ENCODE measurements around the gene SLC4A7. TPM values are rescaled to one million over a fixed set of nuclear protein-coding genes. Genes with fewer than 3 reads are reported as not detected.
"Not testable (repeated sequence)": the region's sequence is repeated elsewhere in the genome, so short reads cannot be mapped to it uniquely, and the experiment has no call there.

The SLC4A7 gene
- total RNA-seq, 2 donors from 2014 or later, result 23.5 to 31.1 TPM

DNA sequence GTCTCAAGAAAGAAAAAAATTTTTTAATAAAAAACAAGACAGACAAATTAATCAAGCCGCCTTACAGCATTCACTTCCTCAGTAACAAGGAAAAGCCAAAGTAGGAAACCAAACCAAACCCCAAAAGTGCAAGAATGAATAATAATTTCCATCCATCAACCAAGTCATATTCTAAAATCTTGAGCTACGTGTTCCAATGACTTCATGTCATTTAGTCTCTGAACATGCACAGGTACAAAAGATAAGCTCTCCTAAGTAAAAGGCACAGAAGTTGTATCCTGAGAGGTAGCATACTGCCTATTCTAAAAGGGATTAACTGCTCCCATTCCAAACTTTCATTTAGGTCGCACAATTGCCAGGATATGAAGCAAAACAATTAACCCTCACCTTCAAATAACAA, 29.7 kb downstream of the SLC4A7 start:
- no peak for DNase-seq (ENCODE audit: low spot score)
- TF ChIP-seq, protein P1, sequence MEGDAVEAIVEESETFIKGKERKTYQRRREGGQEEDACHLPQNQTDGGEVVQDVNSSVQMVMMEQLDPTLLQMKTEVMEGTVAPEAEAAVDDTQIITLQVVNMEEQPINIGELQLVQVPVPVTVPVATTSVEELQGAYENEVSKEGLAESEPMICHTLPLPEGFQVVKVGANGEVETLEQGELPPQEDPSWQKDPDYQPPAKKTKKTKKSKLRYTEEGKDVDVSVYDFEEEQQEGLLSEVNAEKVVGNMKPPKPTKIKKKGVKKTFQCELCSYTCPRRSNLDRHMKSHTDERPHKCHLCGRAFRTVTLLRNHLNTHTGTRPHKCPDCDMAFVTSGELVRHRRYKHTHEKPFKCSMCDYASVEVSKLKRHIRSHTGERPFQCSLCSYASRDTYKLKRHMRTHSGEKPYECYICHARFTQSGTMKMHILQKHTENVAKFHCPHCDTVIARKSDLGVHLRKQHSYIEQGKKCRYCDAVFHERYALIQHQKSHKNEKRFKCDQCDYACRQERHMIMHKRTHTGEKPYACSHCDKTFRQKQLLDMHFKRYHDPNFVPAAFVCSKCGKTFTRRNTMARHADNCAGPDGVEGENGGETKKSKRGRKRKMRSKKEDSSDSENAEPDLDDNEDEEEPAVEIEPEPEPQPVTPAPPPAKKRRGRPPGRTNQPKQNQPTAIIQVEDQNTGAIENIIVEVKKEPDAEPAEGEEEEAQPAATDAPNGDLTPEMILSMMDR (IDR thresholded peaks at IDR 0.05), result no peak
- TF ChIP-seq POLR2A (IDR thresholded peaks at IDR 0.05), result no peak
- TF ChIP-seq POLR2AphosphoS5 (IDR thresholded peaks at IDR 0.05), result no peak
- Histone ChIP-seq H3K27me3 (replicated peaks; ENCODE audit: insufficient read depth) (no peaks in the 10 kb centered on the region), H3K9me3 (no peaks in the 10 kb centered on the region), H3K36me3 (no peaks in the 10 kb centered on the region), H3K27ac (no peak overlapping the region), H3K4me3 (no peak overlapping the region), H3K4me1 (replicated peaks) (no peaks in the 10 kb centered on the region)
- intact Hi-C loops (cut with DNase I), result no loop called here
- 94% methylated on average over 3 of the region's 3 CpGs for WGBS

DNA sequence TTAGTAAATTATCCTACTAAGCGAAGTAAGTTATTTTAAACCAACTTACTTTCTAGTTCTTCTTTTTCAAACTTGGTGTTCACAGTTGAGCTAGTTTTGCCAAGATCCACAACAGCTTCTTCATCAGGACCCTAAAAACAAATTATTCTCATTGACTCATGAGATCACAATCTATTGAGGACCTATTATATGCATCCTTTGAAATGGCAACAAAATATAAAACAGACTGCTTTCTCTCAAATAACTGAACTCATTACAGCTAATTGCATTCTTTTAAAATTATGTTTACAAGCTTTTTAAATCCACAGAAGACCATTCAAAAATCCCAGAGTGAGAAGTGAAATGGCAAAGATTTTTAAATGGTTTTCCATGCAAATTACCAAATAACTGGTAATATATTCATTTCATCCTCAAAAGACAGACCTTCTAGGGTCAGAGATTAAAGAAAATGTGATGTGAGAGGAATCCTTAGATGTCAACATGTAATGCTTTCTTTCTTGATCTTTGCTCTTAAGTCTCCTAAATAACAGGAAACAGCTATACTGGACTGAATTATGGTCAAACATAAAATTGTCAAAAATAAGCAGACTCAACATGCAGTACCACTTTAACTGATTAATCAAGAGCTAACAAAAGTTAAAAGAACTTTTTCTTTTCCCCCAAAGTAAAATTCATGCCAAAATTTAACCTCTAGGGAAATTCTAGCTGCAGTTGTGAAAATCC, 31.7 kb downstream of the SLC4A7 start:
- Histone ChIP-seq H3K9me3 (no peaks in the 10 kb centered on the region), H3K36me3 (no peaks in the 10 kb centered on the region), H3K27me3 (replicated peaks; ENCODE audit: insufficient read depth) (no peaks in the 10 kb centered on the region), H3K4me1 (replicated peaks) (no peaks in the 10 kb centered on the region), H3K4me3 (no peak overlapping the region), H3K27ac (no peak overlapping the region)
- 84% methylated on average over 1 of the region's 1 CpG for WGBS
- intact Hi-C loops (cut with DNase I), result no loop called here
- no peak for DNase-seq (ENCODE audit: low spot score)
- TF ChIP-seq POLR2AphosphoS5 (IDR thresholded peaks at IDR 0.05) (no peak), POLR2A (IDR thresholded peaks at IDR 0.05) (no peak)
- TF ChIP-seq, protein P1 (IDR thresholded peaks at IDR 0.05), result no peak

DNA sequence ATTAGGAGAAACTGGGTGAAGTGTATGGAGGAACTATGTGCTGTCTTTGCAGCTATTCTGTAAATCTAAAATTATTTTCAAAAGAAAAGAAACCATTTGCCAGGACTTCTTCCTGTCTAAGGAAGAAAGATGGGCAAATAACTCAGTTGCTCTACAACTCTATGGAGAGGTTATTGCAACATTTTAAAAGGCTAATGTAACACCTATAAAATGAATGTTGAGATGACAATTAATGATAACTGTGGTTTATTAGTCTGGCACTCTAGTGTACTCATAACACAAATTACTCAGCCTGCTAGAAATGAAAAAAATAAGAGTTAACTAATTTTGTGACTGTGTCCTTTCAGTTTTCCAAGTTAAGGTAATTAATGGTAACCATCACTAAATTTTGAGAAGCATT, 32.3 kb downstream of the SLC4A7 start:
- Histone ChIP-seq H3K27me3 (replicated peaks; ENCODE audit: insufficient read depth) (no peaks in the 10 kb centered on the region), H3K27ac (no peak overlapping the region), H3K4me1 (replicated peaks) (no peaks in the 10 kb centered on the region), H3K4me3 (no peak overlapping the region), H3K9me3 (no peaks in the 10 kb centered on the region), H3K36me3 (no peaks in the 10 kb centered on the region)
- TF ChIP-seq, protein P1 (IDR thresholded peaks at IDR 0.05), result no peak
- TF ChIP-seq POLR2AphosphoS5 (IDR thresholded peaks at IDR 0.05) (no peak), POLR2A (IDR thresholded peaks at IDR 0.05) (no peak)
- no peak for DNase-seq (ENCODE audit: low spot score)
- intact Hi-C loops (cut with DNase I), result no loop called here

DNA sequence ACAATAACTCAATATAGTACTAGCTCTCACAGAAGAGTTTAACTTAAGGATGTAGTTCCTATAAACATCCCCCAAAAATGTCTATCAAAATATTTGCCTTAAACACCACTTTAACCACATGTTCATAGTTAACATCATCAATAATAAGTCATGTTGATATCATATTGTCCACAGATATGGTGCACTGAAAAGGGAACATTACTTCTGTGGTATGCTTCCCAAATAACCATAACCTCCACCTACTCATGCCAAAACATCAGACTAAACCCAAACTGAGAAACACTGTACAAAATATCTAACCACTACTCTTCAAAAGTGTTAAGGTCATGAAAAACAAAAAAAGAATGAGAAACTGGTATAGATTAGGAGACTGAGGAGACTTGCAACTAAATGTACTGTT, 32.9 kb downstream of the SLC4A7 start:
- Histone ChIP-seq H3K4me1 (replicated peaks) (no peaks in the 10 kb centered on the region), H3K4me3 (no peak overlapping the region), H3K9me3 (no peaks in the 10 kb centered on the region), H3K27me3 (replicated peaks; ENCODE audit: insufficient read depth) (no peaks in the 10 kb centered on the region), H3K27ac (no peak overlapping the region), H3K36me3 (no peaks in the 10 kb centered on the region)
- intact Hi-C loops (cut with DNase I), result no loop called here
- no peak for DNase-seq (ENCODE audit: low spot score)
- TF ChIP-seq, protein P1 (IDR thresholded peaks at IDR 0.05), result no peak
- no peak for TF ChIP-seq POLR2AphosphoS5 (IDR thresholded peaks at IDR 0.05)
- no peak for TF ChIP-seq POLR2A (IDR thresholded peaks at IDR 0.05)

DNA sequence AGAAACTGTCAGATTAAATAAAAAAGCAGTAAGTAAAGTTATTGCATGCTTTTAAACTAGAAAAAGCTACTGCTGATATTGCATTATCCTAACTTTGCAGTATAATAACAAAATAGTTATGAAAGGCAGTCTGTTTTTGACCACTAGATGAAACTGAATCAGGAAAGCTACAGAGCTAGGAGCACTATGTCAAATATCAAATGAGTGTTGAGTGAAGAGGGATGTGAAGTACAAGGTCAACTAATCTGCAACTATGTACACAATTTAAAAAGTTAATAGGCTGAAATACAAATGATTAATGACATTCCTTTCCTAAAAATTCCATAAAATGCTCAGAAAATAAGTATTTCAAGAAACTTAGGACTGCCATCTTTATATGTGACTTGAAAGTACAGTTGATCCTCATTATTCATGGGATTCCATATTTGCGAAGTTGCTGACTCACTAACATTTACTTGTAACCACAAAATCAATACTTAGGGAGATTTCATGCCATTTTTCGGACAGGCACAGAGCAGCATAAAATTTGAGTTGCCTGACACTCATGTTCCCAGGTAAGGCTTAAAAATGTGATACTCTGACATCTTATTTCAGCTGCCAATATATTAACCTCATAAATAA, 34.5 kb downstream of the SLC4A7 start:
- H3K4me3 ChIP-seq, result no peak overlapping the region
- H3K9me3 ChIP-seq, result no peaks in the 10 kb centered on the region
- no peaks in the 10 kb centered on the region for H3K27me3 ChIP-seq (replicated peaks; ENCODE audit: insufficient read depth)
- no peak for DNase-seq (ENCODE audit: low spot score)
- TF ChIP-seq, protein P1 (IDR thresholded peaks at IDR 0.05), result no peak
- no peak for TF ChIP-seq POLR2AphosphoS5 (IDR thresholded peaks at IDR 0.05)
- TF ChIP-seq POLR2A (IDR thresholded peaks at IDR 0.05), result no peak
- no peaks in the 10 kb centered on the region for H3K36me3 ChIP-seq
- WGBS, result 81% methylated on average over 2 of the region's 2 CpGs
- no peaks in the 10 kb centered on the region for H3K4me1 ChIP-seq (replicated peaks)
- intact Hi-C loops (cut with DNase I), result no loop called here
- no peak overlapping the region for H3K27ac ChIP-seq

DNA sequence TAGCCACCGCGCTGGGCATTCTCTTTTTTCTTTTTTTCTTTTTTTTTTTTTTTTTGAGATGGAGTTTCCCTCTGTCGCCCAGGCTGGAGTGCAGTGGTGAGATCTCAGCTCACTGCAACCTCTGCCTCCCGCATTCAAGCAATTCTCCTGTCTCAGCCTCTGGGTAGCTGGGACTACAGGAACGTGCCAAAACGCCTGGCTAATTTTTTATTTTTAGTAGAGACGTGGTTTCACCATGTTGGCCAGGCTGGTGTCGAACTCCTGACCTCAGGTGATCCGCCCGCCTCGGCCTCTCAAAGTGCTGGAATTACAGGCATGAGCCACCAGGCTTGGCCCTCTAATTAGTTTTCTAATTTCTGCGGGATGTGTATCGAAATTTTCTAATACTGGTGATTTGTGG, 41.2 kb downstream of the SLC4A7 start:
- H3K4me1 ChIP-seq (replicated peaks); H3K27ac ChIP-seq; H3K27me3 ChIP-seq (replicated peaks; ENCODE audit: insufficient read depth); H3K36me3 ChIP-seq; H3K4me3 ChIP-seq; H3K9me3 ChIP-seq; DNase-seq (ENCODE audit: low spot score); intact Hi-C loops (cut with DNase I): not testable (repeated sequence)
- WGBS, result 94% methylated on average over 13 of the region's 13 CpGs

DNA sequence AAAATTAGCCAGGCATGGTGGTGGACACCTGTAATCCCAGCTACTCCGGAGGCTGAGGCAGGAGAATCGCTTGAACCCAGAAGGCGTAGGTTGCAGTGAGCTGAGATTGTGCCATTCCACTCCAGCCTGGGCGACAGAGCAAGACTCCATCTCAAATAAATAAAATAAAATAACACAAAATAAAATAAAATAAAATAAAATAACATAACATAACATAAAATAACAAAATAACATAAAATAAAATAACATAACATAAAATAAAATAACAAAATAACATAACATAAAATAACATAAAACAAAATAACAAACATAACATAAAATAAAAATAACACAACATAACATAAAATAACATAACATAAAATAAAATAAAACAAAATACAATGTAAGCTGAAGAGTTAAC, 45.8 kb downstream of the SLC4A7 start:
- H3K4me3 ChIP-seq; H3K9me3 ChIP-seq; H3K27ac ChIP-seq; DNase-seq (ENCODE audit: low spot score); H3K4me1 ChIP-seq (replicated peaks); H3K36me3 ChIP-seq; H3K27me3 ChIP-seq (replicated peaks; ENCODE audit: insufficient read depth); intact Hi-C loops (cut with DNase I): not testable (repeated sequence)
- WGBS, result 95% methylated on average over 4 of the region's 4 CpGs
